Thyroid gland (tissue), 4 donors: ENCODE results near the gene PKN1. TPM values are rescaled to one million over a fixed set of nuclear protein-coding genes. Genes with fewer than 3 reads are reported as not detected.

Experiments used
- DNase-seq, 2 donors: peaks; one replicate each; pipeline ENCODE4 v3.0.0-alpha.2; 2019
- H3K27ac ChIP-seq, 3 donors: fragments of 200-600 bp; sonication (generic); 1 replicate in 2 of 3; 2 replicates in 1 of 3; pipeline ENCODE4 v1.5.1; 2016 to 2019; ENCODE audit warnings: mild to moderate bottlenecking in 1 of 3, moderate library complexity in 1 of 3
- H3K27me3 ChIP-seq: fragments of 200-600 bp; sonication (generic); one replicate; pipeline ENCODE4 v1.5.1; 2019
- H3K36me3 ChIP-seq, 2 donors: fragments of 200-600 bp; sonication (generic); one replicate each; pipeline ENCODE4 v1.5.1; 2016 to 2019
- H3K4me1 ChIP-seq, 2 donors: fragments of 200-600 bp; sonication (generic); one replicate each; pipeline ENCODE4 v1.5.1; 2017 to 2019
- H3K4me3 ChIP-seq, 3 donors: fragments of 200-600 bp; sonication (generic); replicated peaks in 1 of 3; 1 replicate in 2 of 3; 2 replicates in 1 of 3; pipeline ENCODE4 v1.5.1; 2016; ENCODE audit warnings: mild to moderate bottlenecking in 1 of 3
- H3K9me3 ChIP-seq: fragments of 200-600 bp; sonication (generic); one replicate; pipeline ENCODE4 v1.5.1; 2017
- POLR2A ChIP-seq, 2 donors: fragments of 450-650 bp; IDR thresholded peaks; one replicate each; pipeline ENCODE4 v1.6.1; 2017; ENCODE audit warnings: antibody characterized with exemption in 2 of 2, mild to moderate bottlenecking in 2 of 2, moderate library complexity in 1 of 2
- WGBS, 2 donors: methylation state at CpG; one replicate each; pipeline ENCODE4 v1.1.5; 2017; 5-methylcytosine and 5-hydroxymethylcytosine counted together
- intact Hi-C: fragments of 100-400 bp; cut with DNase I; formaldehyde crosslinking; loops from one replicate; pipeline ENCODE4 v1.15.1; 2023
- total RNA-seq, 4 donors: library from RNA; depleted of rRNA; stranded (reverse); fragments of >200 nt; gene quantifications; one replicate each; pipeline ENCODE4 v1.2.3, GENCODE V29; 2016
- TF ChIP-seq, protein P1 (sequence below), 6 experiments: fragments of 200-600 bp in 3 of 6; fragments of 450-650 bp in 3 of 6; sonication (generic) in 3 of 6; IDR thresholded peaks; one replicate each; pipeline ENCODE4 v1.5.1; 2016 to 2019; ENCODE audit warnings: antibody characterized with exemption in 6 of 6, mild to moderate bottlenecking in 2 of 6, inconsistent platforms in 1 of 6, moderate library complexity in 1 of 6

PKN1 gene
- total RNA-seq, 4 donors from 2014 or later, result 66.5 to 79.8 (median 74.2) TPM

DNA sequence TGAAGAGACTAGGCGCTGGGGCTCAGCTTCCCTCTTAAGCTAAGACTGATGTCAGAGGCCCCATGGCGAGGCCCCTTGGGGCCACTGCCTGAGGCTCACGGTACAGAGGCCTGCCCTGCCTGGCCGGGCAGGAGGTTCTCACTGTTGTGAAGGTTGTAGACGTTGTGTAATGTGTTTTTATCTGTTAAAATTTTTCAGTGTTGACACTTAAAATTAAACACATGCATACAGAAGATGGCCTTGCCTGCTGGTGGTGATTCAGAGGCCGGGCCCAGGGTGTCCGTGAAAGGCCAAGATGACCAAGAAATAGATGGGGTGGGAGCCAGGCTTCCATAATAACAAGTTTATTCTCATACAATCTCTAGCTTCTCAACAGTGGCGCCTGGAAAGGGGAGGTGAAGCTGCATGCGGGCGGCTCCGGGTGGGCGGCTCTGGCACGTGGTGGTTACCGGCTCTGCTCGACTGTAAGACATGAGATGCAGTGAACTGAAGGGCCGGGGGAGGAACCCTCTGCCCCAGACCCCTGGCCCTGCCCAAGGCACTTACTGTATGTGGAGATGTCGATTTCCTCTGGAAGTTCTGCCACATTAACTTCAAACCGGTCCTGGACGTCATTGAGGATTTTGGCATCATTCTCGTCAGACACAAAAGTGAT is 24.5 kb upstream of the PKN1 start:
- no peak for DNase-seq
- no peak overlapping the region for H3K27ac ChIP-seq
- peaks cover 3 to 4% of the 10 kb centered on the region in 2 donors for H3K4me1 ChIP-seq
- TF ChIP-seq, protein P1, sequence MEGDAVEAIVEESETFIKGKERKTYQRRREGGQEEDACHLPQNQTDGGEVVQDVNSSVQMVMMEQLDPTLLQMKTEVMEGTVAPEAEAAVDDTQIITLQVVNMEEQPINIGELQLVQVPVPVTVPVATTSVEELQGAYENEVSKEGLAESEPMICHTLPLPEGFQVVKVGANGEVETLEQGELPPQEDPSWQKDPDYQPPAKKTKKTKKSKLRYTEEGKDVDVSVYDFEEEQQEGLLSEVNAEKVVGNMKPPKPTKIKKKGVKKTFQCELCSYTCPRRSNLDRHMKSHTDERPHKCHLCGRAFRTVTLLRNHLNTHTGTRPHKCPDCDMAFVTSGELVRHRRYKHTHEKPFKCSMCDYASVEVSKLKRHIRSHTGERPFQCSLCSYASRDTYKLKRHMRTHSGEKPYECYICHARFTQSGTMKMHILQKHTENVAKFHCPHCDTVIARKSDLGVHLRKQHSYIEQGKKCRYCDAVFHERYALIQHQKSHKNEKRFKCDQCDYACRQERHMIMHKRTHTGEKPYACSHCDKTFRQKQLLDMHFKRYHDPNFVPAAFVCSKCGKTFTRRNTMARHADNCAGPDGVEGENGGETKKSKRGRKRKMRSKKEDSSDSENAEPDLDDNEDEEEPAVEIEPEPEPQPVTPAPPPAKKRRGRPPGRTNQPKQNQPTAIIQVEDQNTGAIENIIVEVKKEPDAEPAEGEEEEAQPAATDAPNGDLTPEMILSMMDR (IDR thresholded peaks at IDR 0.05), result no peak
- no peak for TF ChIP-seq POLR2A (IDR thresholded peaks at IDR 0.05)
- 89 to 90% methylated on average over 19 to 20 of the region's 20 CpGs for WGBS, 2 donors
- no peak overlapping the region for H3K4me3 ChIP-seq
- no peaks in the 10 kb centered on the region for H3K27me3 ChIP-seq
- peaks cover 60 to 62% of the 10 kb centered on the region in 2 donors for H3K36me3 ChIP-seq
- intact Hi-C loops, result no loop called here
- no peaks in the 10 kb centered on the region for H3K9me3 ChIP-seq

DNA sequence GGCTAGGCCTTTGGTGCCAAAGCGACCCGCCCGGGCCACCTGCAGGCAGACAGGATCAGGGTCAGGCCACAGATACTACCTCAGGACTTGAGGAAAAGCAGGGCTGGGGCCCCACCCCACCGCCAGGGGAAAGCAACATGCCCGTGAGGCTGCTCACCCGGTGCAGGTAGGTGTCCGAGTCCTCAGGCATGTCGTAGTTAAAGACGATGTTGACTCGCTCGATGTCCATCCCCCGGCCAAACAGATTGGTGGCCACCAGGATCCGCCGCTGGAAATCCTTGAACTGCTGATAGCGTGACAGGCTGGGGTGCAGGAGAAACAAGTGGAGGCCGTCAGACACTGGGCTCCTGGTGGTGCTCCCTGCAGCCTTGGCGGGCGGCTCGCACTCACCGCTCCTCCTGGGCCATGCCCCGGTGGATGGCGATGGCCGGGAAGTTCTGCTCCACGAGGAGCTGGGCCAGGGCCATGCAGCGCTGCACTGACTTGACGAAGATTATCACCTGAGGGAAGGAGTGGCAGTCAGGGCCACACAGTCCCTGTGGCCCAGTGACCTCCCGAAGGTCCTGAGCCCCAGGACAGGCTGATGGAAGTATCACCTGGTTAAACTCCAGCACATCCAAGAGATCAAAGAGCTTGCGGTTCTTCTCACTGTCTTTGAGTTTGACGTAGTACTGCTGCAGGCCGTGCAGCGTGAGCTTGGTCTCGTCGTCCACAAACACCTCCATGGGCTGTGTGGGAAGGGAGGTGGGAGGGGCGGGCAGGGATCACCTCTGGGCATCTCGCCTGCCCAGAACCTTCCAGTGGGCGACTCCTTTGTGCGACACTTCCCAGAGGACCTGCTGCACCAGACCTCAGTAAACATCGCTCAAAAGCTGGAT is 23.7 kb upstream of the PKN1 start:
- TF ChIP-seq, protein P1 (IDR thresholded peaks at IDR 0.05), result no peak
- no peak for TF ChIP-seq POLR2A (IDR thresholded peaks at IDR 0.05)
- Histone ChIP-seq H3K27ac (no peak overlapping the region), H3K27me3 (no peaks in the 10 kb centered on the region), H3K9me3 (no peaks in the 10 kb centered on the region), H3K4me3 (no peak overlapping the region), H3K4me1 (peaks cover 6 to 9% of the 10 kb centered on the region in 2 donors), H3K36me3 (peaks cover 60 to 62% of the 10 kb centered on the region in 2 donors)
- no peak for DNase-seq
- intact Hi-C loops, result no loop called here
- WGBS, 2 donors, result 93 to 94% methylated on average over 23 to 26 of the region's 38 CpGs

DNA sequence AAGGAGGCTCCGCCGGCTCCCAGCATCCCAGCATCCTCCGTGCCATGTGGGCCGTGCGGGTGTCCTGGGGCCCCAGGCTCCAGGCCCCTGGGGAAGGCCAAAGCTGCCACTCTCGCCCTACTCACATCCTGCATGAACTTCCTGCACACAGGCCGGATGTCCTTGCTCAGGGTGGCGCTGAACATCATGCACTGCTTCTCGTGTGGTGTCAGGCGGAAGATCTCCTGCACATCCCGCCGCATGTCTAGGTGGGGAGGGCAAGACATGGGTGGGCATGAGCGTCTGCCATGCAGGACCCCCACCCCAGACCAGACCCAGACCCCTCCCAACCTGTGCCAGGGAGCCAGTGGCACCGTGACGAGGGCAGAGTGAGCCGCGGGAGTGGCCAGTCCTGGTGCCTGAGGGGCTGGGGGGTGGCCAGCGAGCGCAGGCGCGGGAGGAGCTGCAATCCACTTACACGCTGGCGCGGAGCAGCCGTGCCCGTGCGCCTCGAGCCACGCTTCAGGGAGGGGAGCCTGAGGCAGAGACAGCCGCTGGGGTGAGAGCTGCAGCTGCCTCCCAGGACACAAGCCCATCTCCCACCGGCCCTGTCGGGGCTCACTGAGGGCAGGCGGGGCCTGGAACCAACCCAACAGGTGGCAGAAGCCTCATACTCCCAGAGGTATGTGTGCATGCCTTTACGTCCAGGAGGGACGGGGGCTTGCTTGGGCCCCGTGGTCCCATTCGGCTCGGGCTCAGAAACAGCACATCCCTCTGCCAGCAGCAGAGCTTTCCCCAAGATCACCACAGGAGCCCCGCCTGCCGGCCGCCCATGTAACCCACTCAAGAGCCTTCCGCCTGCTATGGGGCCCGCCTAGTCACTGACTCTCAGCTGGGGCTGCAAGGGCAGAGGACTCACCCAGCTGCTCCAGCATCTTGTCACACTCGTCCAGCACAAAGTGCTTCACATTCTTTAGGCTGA is 22.7 kb upstream of the PKN1 start:
- Histone ChIP-seq H3K27ac (no peak overlapping the region), H3K4me1 (peaks cover 6 to 9% of the 10 kb centered on the region in 2 donors), H3K27me3 (no peaks in the 10 kb centered on the region), H3K36me3 (peaks cover 60 to 62% of the 10 kb centered on the region in 2 donors), H3K4me3 (no peak overlapping the region), H3K9me3 (no peaks in the 10 kb centered on the region)
- DNase-seq, result no peak
- WGBS, 2 donors, result 89 to 96% methylated on average over 27 to 34 of the region's 44 CpGs
- TF ChIP-seq, protein P1 (IDR thresholded peaks at IDR 0.05), result no peak
- TF ChIP-seq POLR2A (IDR thresholded peaks at IDR 0.05), result no peak
- intact Hi-C loops, result no loop called here

DNA sequence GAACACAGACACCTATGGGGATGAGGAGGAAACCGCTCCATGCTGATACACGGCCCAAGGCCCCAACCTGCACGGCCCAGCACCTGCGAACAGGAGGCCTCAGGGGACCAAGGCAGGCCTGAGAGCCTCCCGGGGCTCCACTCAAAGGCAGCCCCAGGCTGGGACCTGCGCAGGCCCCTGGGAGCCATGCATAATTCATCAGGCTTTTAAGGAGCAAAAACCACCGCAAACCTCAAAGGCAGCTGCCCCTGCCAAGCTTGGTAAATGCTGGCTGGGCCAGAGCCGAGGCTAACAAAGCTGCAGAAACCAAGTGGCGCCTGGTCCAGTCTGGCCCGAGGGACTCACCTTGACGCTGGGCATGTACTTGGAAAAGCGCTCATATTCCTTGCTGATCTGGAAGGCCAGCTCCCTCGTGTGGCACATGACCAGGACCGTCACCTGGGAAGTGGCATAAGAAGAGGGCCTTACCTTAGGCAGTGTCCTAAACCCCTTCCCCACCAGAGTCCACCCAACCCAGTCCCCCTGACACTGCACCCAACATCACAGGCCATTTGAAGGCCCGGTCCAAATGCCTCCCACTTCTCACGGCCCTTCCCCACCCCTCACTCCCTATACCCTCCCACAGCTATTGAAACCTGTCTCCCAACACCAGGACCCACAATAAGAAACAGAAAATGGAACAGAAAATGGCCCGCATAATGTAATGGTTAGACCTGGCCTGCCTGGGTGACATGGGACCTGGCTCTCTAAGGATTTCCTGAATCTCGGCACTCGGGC is 21.8 kb upstream of the PKN1 start:
- intact Hi-C loops, result no loop called here
- H3K27ac ChIP-seq, result no peak overlapping the region
- H3K4me1 ChIP-seq, result peaks cover 8 to 15% of the 10 kb centered on the region in 2 donors
- DNase-seq, result no peak
- no peaks in the 10 kb centered on the region for H3K27me3 ChIP-seq
- H3K9me3 ChIP-seq, result no peaks in the 10 kb centered on the region
- TF ChIP-seq, protein P1 (IDR thresholded peaks at IDR 0.05), result no peak
- no peak for TF ChIP-seq POLR2A (IDR thresholded peaks at IDR 0.05)
- WGBS, 2 donors, result 87 to 94% methylated on average over 9 to 16 of the region's 19 CpGs
- H3K36me3 ChIP-seq, result peaks cover 60 to 62% of the 10 kb centered on the region in 2 donors
- H3K4me3 ChIP-seq, result no peak overlapping the region
